Measurements from ENCODE around the gene TPD52L2.
"Not testable (repeated sequence)": the region's sequence is repeated elsewhere in the genome, so short reads cannot be mapped to it uniquely, and the experiment has no call there.

Gene TPD52L2

DNA sequence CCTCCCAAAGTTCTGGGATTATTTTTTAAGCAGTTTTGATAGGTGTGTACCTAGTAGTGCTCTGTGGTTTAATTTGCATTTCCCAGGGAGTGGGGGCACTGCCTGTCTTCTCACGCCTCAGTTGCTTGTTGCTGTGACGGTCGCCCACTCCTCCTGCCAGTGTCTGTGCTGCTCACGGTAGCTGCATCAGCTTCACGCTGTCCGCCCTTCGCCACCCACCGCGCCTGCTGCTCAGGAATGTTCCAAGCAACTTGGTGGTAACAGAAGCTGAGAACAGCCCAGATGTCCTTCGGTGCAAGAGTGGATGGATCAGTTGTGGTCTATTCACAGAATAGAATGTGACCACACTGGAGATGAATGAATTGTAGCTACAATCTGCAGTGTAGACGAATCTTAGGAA is 52.7 kb downstream of the TPD52L2 start:
- H3K4me3 ChIP-seq (ENCODE audit: low read length), result no peak overlapping the region
- no peak for TF ChIP-seq CTCF (IDR thresholded peaks at IDR 0.05; ENCODE audit: insufficient read depth, low read depth, low read length, missing control alignments)
- DNase-seq (ENCODE audit: low read depth), result no peak

GRCh38 chr20:63919130-63919529 is 54.1 kb downstream of the TPD52L2 start:
- no peak for TF ChIP-seq CTCF (IDR thresholded peaks at IDR 0.05; ENCODE audit: insufficient read depth, low read depth, low read length, missing control alignments)
- H3K4me3 ChIP-seq (ENCODE audit: low read length), result no peak overlapping the region
- no peak for DNase-seq (ENCODE audit: low read depth)

DNA sequence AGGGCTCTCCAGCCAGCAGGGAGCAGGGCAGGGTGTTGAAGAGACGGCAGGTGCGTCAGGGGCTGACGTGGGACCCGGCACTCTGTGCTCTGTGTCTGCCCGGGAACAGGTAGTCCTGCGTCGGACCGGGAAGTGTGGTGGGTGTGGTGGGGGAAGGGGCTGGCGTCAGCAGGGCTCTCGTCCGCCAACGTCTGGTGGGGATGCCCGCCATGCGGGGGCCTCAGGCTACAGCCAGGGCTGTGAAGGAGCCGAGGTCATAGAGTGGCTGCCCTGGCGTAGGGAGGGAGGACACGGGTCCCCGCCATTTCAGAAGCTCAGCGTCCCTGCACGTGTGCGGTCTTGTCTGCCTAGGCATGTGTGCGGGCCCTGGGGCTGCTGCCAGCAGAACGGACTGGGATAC is 55.2 kb downstream of the TPD52L2 start:
- H3K4me3 ChIP-seq (ENCODE audit: low read length), result no peak overlapping the region
- no peak for TF ChIP-seq CTCF (IDR thresholded peaks at IDR 0.05; ENCODE audit: insufficient read depth, low read depth, low read length, missing control alignments)
- no peak for DNase-seq (ENCODE audit: low read depth)

GRCh38 chr20:63923651-63924050 is 58.6 kb downstream of the TPD52L2 start:
- H3K4me3 ChIP-seq (ENCODE audit: low read length), result no peak overlapping the region
- DNase-seq (ENCODE audit: low read depth), result no peak
- no peak for TF ChIP-seq CTCF (IDR thresholded peaks at IDR 0.05; ENCODE audit: insufficient read depth, low read depth, low read length, missing control alignments)

- DNase-seq (ENCODE audit: low read depth), result no peak
- no peak for TF ChIP-seq CTCF (IDR thresholded peaks at IDR 0.05; ENCODE audit: insufficient read depth, low read depth, low read length, missing control alignments)
- H3K4me3 ChIP-seq (ENCODE audit: low read length), result no peak overlapping the region
Measured at GRCh38 chr20:63924241-63924640, 59.2 kb downstream of the TPD52L2 start.

GRCh38 chr20:63926298-63926697 is 61.2 kb downstream of the TPD52L2 start:
- no peak overlapping the region for H3K4me3 ChIP-seq (ENCODE audit: low read length)
- TF ChIP-seq CTCF (IDR thresholded peaks at IDR 0.05; ENCODE audit: insufficient read depth, low read depth, low read length, missing control alignments), result no peak
- DNase-seq (ENCODE audit: low read depth), result no peak

DNA sequence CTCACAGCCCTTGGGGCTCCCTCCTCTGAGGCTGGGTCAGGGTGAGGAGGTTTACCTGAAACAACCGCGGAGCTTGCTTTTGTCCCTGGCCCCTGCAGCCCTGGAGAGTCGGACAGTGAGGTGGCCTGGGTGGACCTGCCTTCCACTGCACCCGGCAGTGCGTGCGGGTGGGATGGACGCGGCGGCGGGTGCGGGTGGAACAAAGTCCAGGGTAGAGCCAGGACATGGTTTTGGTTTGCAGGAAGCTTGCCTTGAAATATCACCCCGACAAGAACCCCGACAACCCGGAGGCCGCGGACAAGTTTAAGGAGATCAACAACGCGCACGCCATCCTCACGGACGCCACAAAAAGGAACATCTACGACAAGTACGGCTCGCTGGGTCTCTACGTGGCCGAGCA is 64.0 kb downstream of the TPD52L2 start:
- no peak overlapping the region for H3K4me3 ChIP-seq (ENCODE audit: low read length)
- no peak for TF ChIP-seq CTCF (IDR thresholded peaks at IDR 0.05; ENCODE audit: insufficient read depth, low read depth, low read length, missing control alignments)
- DNase-seq (ENCODE audit: low read depth), result no peak

- DNase-seq (ENCODE audit: low read depth); H3K4me3 ChIP-seq (ENCODE audit: low read length): not testable (repeated sequence)
Measured at GRCh38 chr20:63929473-63929883, 64.4 kb downstream of the TPD52L2 start.
